Measurements from ENCODE around the gene SLC12A9.

DNA sequence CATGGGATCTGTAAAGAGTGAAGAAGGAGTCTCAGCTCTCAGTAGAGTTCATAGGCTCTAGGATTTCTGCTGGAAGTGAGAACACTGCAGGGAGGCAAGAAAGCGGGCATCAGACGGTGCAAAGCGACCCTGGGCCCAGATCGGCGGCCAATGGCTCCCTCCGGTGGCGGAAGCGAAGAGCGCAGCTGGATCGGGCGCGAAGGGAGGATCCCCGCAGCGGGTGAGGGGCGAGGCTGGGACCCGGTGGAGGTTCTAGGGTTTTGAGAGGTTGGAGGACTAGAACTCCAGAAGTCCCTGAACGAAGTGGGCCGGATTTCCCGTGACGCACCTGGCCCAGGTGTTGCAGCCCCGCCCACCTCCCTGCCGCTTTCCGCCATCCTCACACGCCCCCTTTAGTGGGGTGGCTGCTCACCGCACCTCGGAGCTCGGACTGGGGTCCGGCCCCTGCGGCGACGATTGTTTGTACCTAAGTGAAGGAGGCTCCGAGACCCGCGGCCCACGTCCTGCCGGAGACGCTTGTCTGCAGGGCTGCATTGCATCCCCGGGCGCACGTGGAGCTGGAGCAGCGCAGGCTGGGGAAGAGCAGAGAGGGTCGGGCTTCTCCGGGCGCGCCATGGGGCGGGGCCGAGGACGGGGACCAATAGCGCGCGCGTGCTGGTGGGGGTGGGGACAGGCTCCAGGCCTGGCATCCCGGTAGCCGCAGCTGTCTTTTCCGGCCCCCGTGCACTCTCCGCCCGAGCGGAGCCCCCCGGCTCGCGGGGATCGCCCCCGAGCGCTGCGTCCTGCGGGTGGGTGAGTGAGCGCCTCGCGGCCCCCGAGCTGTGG, at the start of gene SLC12A9:
- peak; percentile 90 to 97 (median 96) for TF ChIP-seq CTCF (IDR thresholded peaks at IDR 0.05)
- peak; percentile 22 to 49 (median 28) for TF ChIP-seq POLR2AphosphoS5 (IDR thresholded peaks at IDR 0.05)
- no peak for TF ChIP-seq POLR2A (IDR thresholded peaks at IDR 0.05)
